HL-60 (cell line): ENCODE results near the gene DLGAP5.

Experiments
- DNase-seq, 2 experiments: peaks; one replicate each; pipeline ENCODE4 v3.0.0-alpha.2; 2010 to 2020; ENCODE audit warnings: low read depth in 1 of 2, low spot score in 1 of 2
- H3K27ac ChIP-seq: fragments of 250-450 bp; sonication (Bioruptor Pico); replicated peaks from 2 replicates; pipeline ENCODE4 v1.5.1; 2020; ENCODE audit warnings: mild to moderate bottlenecking, moderate library complexity
- H3K27me3 ChIP-seq: fragments of 250-450 bp; sonication (Bioruptor Pico); 2 replicates; pipeline ENCODE4 v1.5.1; 2021; ENCODE audit warnings: mild to moderate bottlenecking, moderate library complexity; ENCODE audit not compliant: insufficient read depth, poor library complexity, severe bottlenecking
- H3K4me3 ChIP-seq: replicated peaks from 2 replicates; pipeline ENCODE4 v1.5.1; 2011; ENCODE audit warnings: mild to moderate bottlenecking, control low read depth, low read length; ENCODE audit not compliant: insufficient read depth
- GABPA ChIP-seq: IDR thresholded peaks from 2 replicates; pipeline ENCODE4 v1.6.1; 2012; ENCODE audit warnings: low read depth
- POLR2AphosphoS5 ChIP-seq: IDR thresholded peaks from 2 replicates; pipeline ENCODE4 v1.6.1; 2012; ENCODE audit warnings: low read depth
- REST ChIP-seq: IDR thresholded peaks from 2 replicates; pipeline ENCODE4 v1.6.1; 2012; ENCODE audit warnings: low read depth; ENCODE audit not compliant: insufficient replicate concordance
- SPI1 ChIP-seq: IDR thresholded peaks from 2 replicates; pipeline ENCODE4 v1.6.1; 2012; ENCODE audit warnings: low read depth, mild to moderate bottlenecking, borderline replicate concordance
- TF ChIP-seq, protein P1 (sequence below): IDR thresholded peaks from one replicate; pipeline ENCODE4 v1.5.1; 2011; ENCODE audit warnings: low read length, control low read depth, inconsistent platforms; ENCODE audit not compliant: insufficient read depth

The DLGAP5 gene

DNA sequence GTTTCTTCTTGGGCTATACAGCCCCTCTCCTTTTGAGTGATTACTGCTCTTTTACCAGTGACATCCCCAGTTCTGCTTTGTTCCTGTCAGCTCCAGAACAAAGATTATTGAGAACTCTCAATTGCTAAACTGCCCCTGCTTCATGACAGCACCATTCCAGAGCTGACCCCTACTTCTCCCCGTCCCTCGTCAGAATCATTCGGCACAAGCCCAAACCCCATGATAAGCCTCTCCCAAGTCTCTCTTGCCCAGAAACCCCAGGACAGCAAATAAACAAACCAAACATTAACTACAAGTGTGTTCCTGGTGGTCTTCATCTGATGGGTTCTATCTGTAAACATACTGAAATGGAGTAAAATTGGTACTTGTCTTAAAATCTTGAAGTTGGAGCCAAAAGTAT is 9.3 kb upstream of the DLGAP5 start:
- no peak overlapping the region for H3K4me3 ChIP-seq
- no peak overlapping the region for H3K27ac ChIP-seq
- no peak for TF ChIP-seq GABPA
- no peak for TF ChIP-seq REST
- TF ChIP-seq, protein P1, sequence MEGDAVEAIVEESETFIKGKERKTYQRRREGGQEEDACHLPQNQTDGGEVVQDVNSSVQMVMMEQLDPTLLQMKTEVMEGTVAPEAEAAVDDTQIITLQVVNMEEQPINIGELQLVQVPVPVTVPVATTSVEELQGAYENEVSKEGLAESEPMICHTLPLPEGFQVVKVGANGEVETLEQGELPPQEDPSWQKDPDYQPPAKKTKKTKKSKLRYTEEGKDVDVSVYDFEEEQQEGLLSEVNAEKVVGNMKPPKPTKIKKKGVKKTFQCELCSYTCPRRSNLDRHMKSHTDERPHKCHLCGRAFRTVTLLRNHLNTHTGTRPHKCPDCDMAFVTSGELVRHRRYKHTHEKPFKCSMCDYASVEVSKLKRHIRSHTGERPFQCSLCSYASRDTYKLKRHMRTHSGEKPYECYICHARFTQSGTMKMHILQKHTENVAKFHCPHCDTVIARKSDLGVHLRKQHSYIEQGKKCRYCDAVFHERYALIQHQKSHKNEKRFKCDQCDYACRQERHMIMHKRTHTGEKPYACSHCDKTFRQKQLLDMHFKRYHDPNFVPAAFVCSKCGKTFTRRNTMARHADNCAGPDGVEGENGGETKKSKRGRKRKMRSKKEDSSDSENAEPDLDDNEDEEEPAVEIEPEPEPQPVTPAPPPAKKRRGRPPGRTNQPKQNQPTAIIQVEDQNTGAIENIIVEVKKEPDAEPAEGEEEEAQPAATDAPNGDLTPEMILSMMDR: no peak
- no peak for TF ChIP-seq POLR2AphosphoS5
- no peak for TF ChIP-seq SPI1
- no peak for DNase-seq
- no peaks in the 10 kb centered on the region for H3K27me3 ChIP-seq

DNA sequence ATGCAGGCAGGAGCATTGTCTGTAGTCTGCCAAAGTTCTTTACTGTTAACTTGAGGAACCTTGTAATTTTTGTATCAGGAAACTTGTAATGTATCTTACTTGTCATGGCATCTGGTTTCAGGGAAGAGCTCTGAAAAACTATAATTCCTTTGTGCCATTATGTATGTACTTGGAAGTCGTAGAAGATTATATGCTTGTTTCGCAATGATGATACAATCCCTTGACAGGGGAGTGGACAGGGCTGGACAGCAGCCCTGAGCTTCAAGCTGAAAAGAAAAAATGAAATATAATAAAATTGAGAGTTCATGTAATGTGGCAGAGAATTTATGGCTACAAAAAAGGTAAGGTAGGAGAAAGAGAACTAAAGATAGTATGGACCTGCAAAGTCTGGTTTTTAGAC is 7.4 kb upstream of the DLGAP5 start:
- H3K27me3 ChIP-seq: no peaks in the 10 kb centered on the region
- no peak for TF ChIP-seq POLR2AphosphoS5
- H3K4me3 ChIP-seq: no peak overlapping the region
- DNase-seq: no peak
- no peak overlapping the region for H3K27ac ChIP-seq

DNA sequence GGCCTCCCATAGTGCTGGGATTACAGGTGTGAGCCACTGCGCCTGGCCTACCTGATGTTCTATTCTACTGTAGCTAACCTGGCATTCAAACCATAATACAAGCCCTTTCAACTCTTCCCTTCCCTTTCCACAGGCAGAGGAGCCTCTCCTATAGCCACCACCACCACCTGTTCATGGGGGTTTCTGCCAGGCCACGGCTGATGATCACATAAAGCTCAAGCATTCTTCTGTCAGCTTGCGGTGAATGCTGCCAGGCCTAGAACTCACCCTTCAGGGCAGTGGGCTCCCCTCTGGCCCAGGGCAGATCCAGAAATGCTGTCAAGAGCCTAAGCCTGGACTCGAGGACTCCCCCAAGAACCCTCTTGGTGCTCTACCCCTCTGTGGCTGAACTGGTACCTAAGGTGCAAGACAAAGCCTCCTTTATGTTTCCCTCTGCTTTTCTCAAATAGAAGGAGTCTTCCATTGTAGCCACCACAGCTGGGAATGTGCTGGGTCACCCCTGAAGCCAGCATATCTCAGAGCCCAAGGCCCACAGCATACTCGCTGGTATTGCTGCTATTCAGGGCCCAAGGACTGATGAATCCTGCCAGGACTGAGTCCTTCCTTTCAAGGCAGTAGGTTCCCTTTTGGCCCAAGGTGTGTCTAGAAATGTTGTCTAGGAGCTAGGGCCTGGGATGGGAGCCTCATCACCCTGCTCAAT is 3.4 kb upstream of the DLGAP5 start:
- Histone ChIP-seq H3K4me3 (no peak overlapping the region), H3K27me3 (no peaks in the 10 kb centered on the region), H3K27ac (no peak overlapping the region)
- TF ChIP-seq REST (no peak), GABPA (no peak)
- TF ChIP-seq, protein P1: no peak
- DNase-seq: no peak

DNA sequence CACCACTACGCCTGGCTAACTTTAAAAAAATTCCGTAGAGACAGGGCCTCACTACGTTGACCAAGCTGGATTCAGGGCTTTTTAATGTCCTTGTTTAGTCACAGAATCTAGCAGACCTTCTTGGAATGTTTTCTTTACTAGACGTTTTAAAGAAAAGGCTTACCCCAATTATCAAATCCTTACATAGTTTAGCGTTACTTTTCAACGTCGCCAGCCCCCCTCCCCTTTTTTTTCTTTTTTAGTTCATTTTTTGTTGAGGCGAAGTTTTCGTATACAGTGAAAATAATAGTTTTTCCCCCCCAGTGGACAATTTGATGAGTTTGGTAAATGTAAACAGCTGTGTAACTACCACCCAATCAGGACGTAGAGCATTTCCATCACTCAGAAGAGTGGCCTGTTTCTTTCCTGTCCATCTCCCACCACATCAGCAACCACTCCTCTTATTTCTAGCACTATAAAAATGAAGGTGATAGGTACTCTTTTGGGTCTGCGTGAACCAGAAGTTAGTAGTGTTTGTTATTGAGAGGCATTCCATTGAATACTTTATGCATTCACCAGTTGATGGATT is 753 bp upstream of the DLGAP5 start:
- DNase-seq: no peak
- TF ChIP-seq POLR2AphosphoS5: no peak
- TF ChIP-seq GABPA: no peak
- no peak for TF ChIP-seq REST
- no peak for TF ChIP-seq SPI1
- TF ChIP-seq, protein P1: no peak
- Histone ChIP-seq H3K27ac (peak overlapping the region; percentile 30), H3K4me3 (peak overlapping the region; percentile 84), H3K27me3 (no peaks in the 10 kb centered on the region)
